HEK293 (cell line): ENCODE data around the gene BNC1.

ENCODE experiments used
- CTCF ChIA-PET: fragments of 350-600 bp; formaldehyde crosslinking; extraction: SDS; loops from one replicate; lab custom pipeline; 2021; ENCODE audit warnings: antibody characterized with exemption; lab: Yijun Ruan, JAX
- POLR2A ChIA-PET: fragments of 300-600 bp; formaldehyde crosslinking; extraction: SDS; loops from one replicate; lab custom pipeline; 2020; ENCODE audit warnings: antibody characterized with exemption, inconsistent platforms; lab: Yijun Ruan, JAX
- H3K27ac ChIP-seq: fragments of 200-500 bp; sonication (Bioruptor generic); 2 replicates; pipeline ENCODE4 v1.5.1; 2014; ENCODE audit warnings: low read depth, low read length, control low read depth, inconsistent platforms; ENCODE audit errors: extremely low read depth
- H3K36me3 ChIP-seq, 2 experiments: fragments of 200-500 bp in 1 of 2; sonication (Bioruptor generic) in 1 of 2; 1 replicate in 1 of 2; 2 replicates in 1 of 2; pipeline ENCODE4 v1.5.1; 2014 to 2017; ENCODE audit warnings: inconsistent platforms in 2 of 2, low read length in 2 of 2; ENCODE audit not compliant: control insufficient read depth in 2 of 2, insufficient read depth in 1 of 2
- H3K4me1 ChIP-seq: fragments of 200-500 bp; sonication (Bioruptor generic); 2 replicates; pipeline ENCODE4 v1.5.1; 2014; ENCODE audit warnings: mild to moderate bottlenecking, low read length, inconsistent platforms; ENCODE audit not compliant: control insufficient read depth, insufficient read depth
- H3K4me3 ChIP-seq: 2 replicates; pipeline ENCODE4 v1.5.1; 2011; ENCODE audit warnings: low read depth, mild to moderate bottlenecking, control low read depth, low read length, moderate library complexity
- H3K9me3 ChIP-seq: fragments of 200-500 bp; sonication (Bioruptor generic); 2 replicates; pipeline ENCODE4 v1.5.1; 2014; ENCODE audit warnings: low read depth, low read length, inconsistent platforms; ENCODE audit not compliant: control insufficient read depth, insufficient read depth
- BCL11A ChIP-seq: fragments of 450-650 bp; formaldehyde crosslinking; IDR thresholded peaks from 2 replicates; pipeline ENCODE4 v1.5.1; 2016; ENCODE audit warnings: low read depth, missing biosample characterization, missing genetic modification characterization
- BCL11B ChIP-seq: fragments of 450-650 bp; formaldehyde crosslinking; IDR thresholded peaks from 2 replicates; pipeline ENCODE4 v1.5.1; 2016; ENCODE audit warnings: low read depth, missing biosample characterization, missing genetic modification characterization
- KLF1 ChIP-seq: fragments of 450-650 bp; formaldehyde crosslinking; IDR thresholded peaks from 2 replicates; pipeline ENCODE4 v1.5.1; 2016; ENCODE audit warnings: missing biosample characterization, missing genetic modification characterization
- PBX3 ChIP-seq: sonication (generic); formaldehyde crosslinking; IDR thresholded peaks from 2 replicates; pipeline ENCODE4 v1.8.1; 2022; ENCODE audit warnings: mild to moderate bottlenecking, moderate library complexity, missing genetic modification reagents
- PRDM10 ChIP-seq: fragments of 450-650 bp; formaldehyde crosslinking; IDR thresholded peaks from 2 replicates; pipeline ENCODE4 v1.5.1; 2016; ENCODE audit warnings: missing biosample characterization, missing genetic modification characterization
- PRDM2 ChIP-seq: fragments of 450-650 bp; formaldehyde crosslinking; IDR thresholded peaks from 2 replicates; pipeline ENCODE4 v1.5.1; 2016; ENCODE audit warnings: missing biosample characterization, missing genetic modification characterization, borderline replicate concordance
- REPIN1 ChIP-seq: fragments of 450-650 bp; formaldehyde crosslinking; IDR thresholded peaks from 2 replicates; pipeline ENCODE4 v1.5.1; 2017; ENCODE audit warnings: missing biosample characterization, missing genetic modification characterization, low read depth
- SETDB1 ChIP-seq: IDR thresholded peaks from one replicate; pipeline ENCODE4 v1.6.1; 2017; ENCODE audit warnings: mild to moderate bottlenecking, low read length, moderate library complexity, mixed read lengths; ENCODE audit not compliant: insufficient read length
- SP7 ChIP-seq: fragments of 450-650 bp; formaldehyde crosslinking; IDR thresholded peaks from 2 replicates; pipeline ENCODE4 v1.5.1; 2016; ENCODE audit warnings: missing biosample characterization, missing genetic modification characterization
- ZBTB10 ChIP-seq: fragments of 450-650 bp; formaldehyde crosslinking; IDR thresholded peaks from 2 replicates; pipeline ENCODE4 v1.5.1; 2016; ENCODE audit warnings: missing biosample characterization, missing genetic modification characterization
- ZNF148 ChIP-seq: fragments of 450-650 bp; formaldehyde crosslinking; IDR thresholded peaks from 2 replicates; pipeline ENCODE4 v1.5.0; 2017; ENCODE audit warnings: missing biosample characterization, missing genetic modification characterization, borderline replicate concordance
- ZNF18 ChIP-seq: fragments of 450-650 bp; formaldehyde crosslinking; IDR thresholded peaks from 2 replicates; pipeline ENCODE4 v1.5.1; 2016; ENCODE audit warnings: missing biosample characterization, missing genetic modification characterization
- ZNF629 ChIP-seq: fragments of 450-650 bp; formaldehyde crosslinking; IDR thresholded peaks from 2 replicates; pipeline ENCODE4 v1.5.1; 2017; ENCODE audit warnings: missing biosample characterization, missing genetic modification characterization
- ZNF837 ChIP-seq: fragments of 450-650 bp; formaldehyde crosslinking; IDR thresholded peaks from 2 replicates; pipeline ENCODE4 v1.5.1; 2016; ENCODE audit warnings: missing biosample characterization, missing genetic modification characterization
- ZSCAN5A ChIP-seq: fragments of 450-650 bp; formaldehyde crosslinking; IDR thresholded peaks from 2 replicates; pipeline ENCODE4 v1.5.1; 2016; ENCODE audit warnings: missing biosample characterization, missing genetic modification characterization

BNC1 gene

GRCh38 chr15:83322691-83323090, 38.2 kb upstream of the BNC1 start:
- POLR2A ChIA-PET: no interaction called here
- TF ChIP-seq SP7 (tag by site-specific recombination) (no peak), PRDM2 (tag by site-specific recombination) (no peak), REPIN1 (no peak), BCL11B (tag by site-specific recombination) (no peak), ZNF629 (tag by site-specific recombination) (no peak), ZNF148 (tag by site-specific recombination) (no peak), PRDM10 (tag by site-specific recombination) (no peak), PBX3 (no peak), KLF1 (tag by site-specific recombination) (no peak), ZNF837 (tag by site-specific recombination) (no peak), BCL11A (no peak)
- no peaks in the 10 kb centered on the region for H3K36me3 ChIP-seq
- no peak overlapping the region for H3K4me3 ChIP-seq
- H3K9me3 ChIP-seq: peaks cover 5% of the 10 kb centered on the region; the same call in 1 of the 2 replicates
- no peak overlapping the region for H3K27ac ChIP-seq
- CTCF ChIA-PET: interaction anchor here (0.7 kb wide), 1 partner anchor 95 kb away, joined by 3 read pairs; no protein-coding TSS in a partner anchor
- no peaks in the 10 kb centered on the region for H3K4me1 ChIP-seq

- Histone ChIP-seq H3K27ac (no peak overlapping the region), H3K4me1 (no peaks in the 10 kb centered on the region), H3K4me3 (no peak overlapping the region), H3K9me3 (peaks cover 5% of the 10 kb centered on the region; the same call in 1 of the 2 replicates), H3K36me3 (no peaks in the 10 kb centered on the region)
- POLR2A ChIA-PET: no interaction called here
- CTCF ChIA-PET: interaction anchor here (0.6 kb wide), 1 partner anchor 156 kb away, joined by 3 read pairs; no protein-coding TSS in a partner anchor
- no peak for TF ChIP-seq ZBTB10 (tag by site-specific recombination)
- no peak for TF ChIP-seq ZNF18
- TF ChIP-seq SETDB1: no peak
- TF ChIP-seq ZSCAN5A (tag by site-specific recombination): no peak
Measured at GRCh38 chr15:83322061-83322460, 37.6 kb upstream of the BNC1 start.
